GM21786 (cell line): ENCODE data around the gene INHBE.
"Not testable (repeated sequence)": the region's sequence is repeated elsewhere in the genome, so short reads cannot be mapped to it uniquely, and the experiment has no call there.

Experiments used
- ATAC-seq: cut with Tn5 transposase; IDR thresholded peaks from one replicate; pipeline ENCODE4 v1.9.1; 2021; ENCODE audit not compliant: unreplicated experiment

The INHBE gene

DNA sequence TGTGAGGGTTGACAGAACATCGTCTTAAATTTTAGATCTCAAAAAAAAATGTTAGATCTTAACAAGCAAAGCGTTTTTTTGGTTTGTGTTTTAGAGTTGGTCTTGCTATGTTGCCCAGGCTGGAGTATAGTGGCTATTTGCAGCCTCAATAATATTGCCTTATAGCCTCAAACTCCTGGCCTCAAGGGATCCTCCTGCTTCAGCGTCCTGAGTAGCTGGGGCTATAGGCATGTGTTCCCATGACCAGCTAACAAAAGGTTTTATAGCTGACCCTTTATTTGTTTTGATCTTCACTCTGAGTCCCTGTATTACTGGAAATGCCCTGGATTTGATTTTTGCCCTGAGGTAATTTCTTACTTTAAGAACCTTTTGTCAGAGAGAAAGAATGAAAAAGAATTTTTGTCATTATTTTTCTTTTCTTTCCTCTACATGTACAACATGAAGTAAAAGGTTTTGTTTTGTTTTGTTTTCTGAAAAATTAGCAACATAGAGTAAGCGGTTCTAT, 15.3 kb upstream of the INHBE start:
- ATAC-seq: no peak

DNA sequence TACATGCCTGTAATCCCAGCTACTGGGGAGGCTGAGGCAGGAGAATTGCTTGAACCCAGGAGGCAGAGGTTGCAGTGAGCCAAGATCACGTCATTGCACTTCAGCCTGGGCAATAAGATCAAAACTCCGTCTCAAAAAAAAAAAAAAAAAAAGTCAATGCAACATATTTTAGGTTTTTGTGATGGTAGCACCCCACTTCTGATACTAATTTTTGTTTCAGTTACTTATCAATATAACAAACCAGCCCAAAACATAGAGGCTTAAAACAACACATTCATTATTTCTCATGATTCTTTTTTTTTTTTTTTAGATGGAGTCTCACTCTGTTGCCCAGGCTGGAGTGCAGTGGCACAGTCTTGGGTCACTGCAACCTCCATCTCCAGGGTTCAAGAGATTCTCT, 13.7 kb upstream of the INHBE start:
- not testable (repeated sequence) for ATAC-seq

DNA sequence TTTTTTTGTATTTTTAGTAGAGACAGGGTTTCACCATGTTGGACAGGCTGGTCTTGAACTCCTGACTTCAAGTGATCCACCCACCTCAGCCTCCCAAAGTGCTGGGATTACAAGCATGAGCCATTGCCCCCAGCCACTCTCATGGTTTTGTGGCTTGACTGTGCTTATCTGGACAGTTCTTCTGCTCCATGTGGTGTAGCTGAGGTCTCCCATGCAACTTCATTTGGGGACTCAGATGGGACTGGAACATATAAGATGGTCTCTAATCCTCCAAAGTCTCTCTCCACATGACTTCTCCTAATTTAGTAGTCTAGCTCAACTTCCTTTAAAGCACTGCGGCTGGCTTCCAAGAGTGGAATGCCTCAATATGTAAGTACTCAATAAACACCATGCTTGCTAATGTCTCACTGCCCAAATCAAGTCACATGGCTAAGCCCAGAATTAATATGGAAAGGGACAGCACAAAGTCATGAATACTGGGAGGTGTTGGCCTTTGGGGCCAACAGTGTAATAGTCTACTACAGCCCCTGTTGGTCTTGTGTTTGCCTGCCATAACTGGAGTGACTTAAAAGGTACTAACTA, 13.2 kb upstream of the INHBE start:
- ATAC-seq: no peak

DNA sequence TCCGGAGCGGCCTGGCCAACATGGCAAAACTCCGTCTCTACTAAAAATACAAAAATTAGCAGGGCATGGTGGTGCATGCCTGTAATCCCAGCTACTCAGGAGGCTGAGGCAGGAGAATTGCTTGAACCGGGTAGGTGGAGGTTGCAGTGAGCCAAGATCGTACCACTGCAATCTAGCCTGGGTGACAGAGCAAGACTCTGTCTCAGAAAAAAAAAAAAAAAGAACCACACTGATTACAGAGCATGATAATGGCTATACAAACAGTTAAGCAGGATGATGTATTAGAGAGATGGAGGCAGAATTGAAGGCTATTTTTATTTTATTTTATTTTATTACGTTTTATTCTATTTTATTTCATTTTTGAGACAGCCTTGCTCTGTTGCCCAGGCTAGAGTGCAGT, 10.8 kb upstream of the INHBE start:
- not testable (repeated sequence) for ATAC-seq

DNA sequence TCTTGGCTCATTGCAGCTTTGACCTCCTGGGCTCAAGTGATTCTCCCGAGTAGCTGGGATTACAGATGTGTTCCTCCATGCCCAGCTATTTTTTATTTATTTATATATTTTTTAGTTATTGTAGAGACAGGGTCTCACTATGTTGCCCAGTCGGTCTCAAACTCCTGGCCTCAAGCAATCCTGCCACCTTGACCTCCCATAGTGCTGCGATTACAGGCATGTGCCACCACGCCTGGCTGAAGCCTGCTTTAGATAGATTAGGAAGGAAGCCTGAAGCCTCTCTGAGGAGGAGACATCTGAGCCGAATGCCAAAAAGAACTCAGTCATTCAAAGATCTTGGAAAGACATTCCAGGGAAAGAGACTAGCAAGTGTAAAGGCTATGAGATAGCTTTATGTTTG, 10.4 kb upstream of the INHBE start:
- no peak for ATAC-seq

DNA sequence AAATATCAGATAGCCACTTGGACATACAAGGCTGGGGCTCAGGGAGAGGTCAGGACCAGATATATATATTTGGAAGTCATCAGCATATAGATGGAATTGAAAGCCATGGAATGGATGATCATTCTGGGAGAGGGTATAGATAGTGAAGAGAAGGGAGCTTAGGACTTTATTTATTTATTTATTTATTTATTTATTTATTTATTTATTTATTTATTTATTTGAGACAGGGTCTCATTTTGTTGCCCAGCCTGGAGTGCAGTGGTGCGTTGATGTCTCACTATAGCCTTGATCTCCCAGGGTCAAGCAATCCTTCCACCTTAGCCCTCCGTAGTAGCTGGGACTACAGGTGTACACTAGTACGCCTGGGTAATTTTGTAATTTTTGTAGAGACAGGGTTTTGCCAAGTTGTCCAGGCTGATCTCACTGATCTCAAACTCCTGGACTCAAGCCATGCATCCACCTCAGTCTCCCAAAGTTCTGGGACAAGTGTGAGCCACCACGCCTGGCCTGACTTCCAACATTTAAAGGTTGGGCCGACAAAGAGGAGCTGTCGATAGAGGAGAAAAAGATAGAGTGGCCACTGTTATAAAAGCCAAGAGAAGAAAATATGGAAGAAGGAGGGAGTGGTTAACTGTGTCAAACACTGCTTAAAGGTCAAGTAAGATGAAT, 8.7 kb upstream of the INHBE start:
- no peak for ATAC-seq

DNA sequence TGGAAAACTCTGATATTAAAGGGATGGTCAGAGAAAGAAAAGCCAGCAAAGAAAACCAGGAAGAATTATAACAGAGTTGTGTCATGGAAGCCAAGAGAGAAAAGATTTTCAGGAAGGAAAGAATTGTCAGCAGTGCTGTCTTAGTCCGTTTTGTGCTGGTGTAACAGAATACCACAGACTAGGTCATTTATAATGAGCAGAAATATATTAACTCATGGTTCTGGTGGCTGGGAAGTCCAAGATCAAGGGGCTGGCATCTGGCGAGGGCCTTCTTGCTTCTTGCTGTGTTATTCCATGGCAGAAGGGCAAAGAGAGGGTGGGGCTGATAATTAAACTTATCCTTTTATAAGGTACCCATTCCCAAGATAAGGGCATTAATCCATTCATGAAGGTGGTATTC, 6.4 kb upstream of the INHBE start:
- no peak for ATAC-seq

DNA sequence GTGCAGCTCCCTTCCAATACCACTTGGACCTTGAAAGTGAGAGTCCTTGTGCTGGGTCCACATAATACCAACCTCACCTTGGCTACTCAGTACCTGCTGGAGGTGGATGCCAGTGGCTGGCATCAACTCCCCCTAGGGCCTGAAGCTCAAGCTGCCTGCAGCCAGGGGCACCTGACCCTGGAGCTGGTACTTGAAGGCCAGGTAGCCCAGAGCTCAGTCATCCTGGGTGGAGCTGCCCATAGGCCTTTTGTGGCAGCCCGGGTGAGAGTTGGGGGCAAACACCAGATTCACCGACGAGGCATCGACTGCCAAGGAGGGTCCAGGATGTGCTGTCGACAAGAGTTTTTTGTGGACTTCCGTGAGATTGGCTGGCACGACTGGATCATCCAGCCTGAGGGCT, 5.7 kb upstream of the INHBE start:
- ATAC-seq: no peak

DNA sequence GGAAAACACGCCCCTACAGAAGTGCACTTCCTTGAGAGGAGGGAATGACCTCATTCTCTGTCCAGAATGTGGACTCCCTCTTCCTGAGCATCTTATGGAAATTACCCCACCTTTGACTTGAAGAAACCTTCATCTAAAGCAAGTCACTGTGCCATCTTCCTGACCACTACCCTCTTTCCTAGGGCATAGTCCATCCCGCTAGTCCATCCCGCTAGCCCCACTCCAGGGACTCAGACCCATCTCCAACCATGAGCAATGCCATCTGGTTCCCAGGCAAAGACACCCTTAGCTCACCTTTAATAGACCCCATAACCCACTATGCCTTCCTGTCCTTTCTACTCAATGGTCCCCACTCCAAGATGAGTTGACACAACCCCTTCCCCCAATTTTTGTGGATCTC, 5.0 kb upstream of the INHBE start:
- ATAC-seq: no peak

DNA sequence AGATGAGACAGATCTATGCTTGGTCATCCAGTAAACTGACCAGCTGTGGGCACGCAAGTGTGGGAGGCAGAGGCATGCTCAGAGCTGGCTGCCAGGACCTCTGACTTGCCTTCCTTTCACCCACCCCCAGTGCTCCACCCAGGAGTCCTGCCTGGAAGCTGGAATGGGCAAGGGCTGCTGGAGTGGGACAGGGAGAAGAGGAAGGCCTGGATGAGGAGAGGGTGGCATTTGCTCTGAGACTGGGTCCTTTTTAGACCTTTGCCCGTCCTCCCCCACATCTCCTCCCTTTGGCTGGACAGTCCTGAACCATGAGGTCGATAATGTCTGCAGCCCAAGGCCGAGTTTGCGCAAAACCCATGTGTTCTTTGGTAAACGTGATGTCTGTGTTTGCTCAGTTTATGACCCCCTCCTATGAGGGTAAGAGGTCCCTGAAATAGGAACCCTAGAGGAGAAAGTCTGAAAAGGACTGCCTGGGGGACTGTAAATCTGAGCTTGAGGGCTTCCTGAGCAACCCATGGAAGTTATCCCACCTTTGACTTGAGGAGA, 3.8 kb upstream of the INHBE start:
- no peak for ATAC-seq

DNA sequence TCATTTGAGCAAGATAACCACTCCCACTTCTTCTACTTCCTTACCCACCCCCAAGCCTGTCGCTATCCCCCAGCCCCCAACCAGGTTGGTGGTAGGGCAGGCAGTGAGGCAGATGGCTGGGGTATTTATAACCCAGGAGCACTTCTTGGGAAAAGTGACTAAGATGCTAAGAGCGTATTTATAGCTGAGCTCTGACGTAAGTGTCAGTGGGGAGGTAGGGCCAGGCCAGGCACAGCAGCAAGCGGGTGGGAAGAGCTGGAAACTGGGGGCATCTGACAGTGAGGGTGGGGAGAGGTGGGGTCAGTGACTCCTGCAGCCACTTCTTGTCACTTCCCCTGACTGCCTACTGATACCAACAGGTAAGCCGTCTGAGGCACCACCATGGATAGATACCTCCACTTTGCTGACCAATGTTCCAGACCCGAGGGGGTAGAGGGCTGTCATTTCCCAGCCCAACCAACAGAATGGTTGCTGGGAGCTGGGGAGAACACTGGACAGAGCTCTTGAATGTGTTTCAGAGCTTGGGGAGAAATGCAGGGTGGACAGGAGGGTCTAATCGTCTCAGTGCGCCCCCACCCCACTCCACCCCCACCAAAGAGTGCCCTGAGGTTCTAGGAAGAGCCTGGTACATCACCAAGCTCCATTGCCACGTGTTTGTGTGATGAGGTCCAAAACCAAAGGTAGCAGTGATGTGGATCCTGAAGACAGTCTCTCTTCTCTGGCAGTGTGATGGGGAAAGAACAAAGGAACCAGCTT, 2.7 kb upstream of the INHBE start:
- peak; percentile 2 for ATAC-seq

DNA sequence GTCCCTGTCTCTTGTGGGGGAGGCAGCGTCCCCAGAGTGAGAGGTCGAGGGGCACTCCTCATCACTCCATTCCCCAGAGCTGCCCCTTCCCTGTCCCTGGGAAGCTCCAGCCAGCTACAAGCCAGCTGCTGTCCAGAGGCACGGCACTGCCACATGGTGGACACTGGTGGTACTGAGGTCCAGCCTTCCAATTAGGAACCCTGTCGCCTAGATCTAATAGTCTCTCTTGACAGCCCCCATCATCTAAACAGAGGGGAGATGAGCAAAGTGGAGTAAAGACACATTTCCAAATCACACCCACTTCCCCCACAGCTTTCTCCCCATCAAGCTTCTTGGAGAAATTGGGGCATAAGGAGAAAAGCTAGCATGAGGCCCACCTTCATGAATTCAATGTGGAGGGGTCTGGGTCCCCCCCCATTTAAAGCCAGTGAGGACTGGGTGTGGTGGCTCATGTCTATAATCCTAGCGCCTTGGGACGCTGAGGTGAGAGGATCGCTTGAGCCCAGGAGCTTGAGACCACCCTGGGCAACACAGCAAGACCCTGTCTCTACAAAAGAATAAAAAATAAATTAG, 2.1 kb upstream of the INHBE start:
- ATAC-seq: peak; percentile 48

DNA sequence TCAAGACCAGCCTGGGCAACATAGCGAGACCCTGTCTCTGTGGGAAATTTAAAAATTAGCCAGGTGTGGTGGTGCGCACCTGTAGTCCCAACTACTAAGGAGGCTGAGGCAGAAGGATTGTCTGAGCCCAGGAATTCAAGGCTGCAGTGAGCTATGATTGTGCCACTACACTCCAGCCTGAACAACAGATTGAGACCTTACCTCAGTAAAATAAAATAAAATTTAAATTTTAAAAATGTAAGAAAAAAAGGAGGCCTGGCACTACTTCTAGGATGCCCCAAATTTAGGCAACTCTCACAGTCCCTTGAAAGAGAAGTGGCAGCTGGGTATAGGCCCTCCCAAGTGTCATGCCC, 918 bp upstream of the INHBE start:
- no peak for ATAC-seq

DNA sequence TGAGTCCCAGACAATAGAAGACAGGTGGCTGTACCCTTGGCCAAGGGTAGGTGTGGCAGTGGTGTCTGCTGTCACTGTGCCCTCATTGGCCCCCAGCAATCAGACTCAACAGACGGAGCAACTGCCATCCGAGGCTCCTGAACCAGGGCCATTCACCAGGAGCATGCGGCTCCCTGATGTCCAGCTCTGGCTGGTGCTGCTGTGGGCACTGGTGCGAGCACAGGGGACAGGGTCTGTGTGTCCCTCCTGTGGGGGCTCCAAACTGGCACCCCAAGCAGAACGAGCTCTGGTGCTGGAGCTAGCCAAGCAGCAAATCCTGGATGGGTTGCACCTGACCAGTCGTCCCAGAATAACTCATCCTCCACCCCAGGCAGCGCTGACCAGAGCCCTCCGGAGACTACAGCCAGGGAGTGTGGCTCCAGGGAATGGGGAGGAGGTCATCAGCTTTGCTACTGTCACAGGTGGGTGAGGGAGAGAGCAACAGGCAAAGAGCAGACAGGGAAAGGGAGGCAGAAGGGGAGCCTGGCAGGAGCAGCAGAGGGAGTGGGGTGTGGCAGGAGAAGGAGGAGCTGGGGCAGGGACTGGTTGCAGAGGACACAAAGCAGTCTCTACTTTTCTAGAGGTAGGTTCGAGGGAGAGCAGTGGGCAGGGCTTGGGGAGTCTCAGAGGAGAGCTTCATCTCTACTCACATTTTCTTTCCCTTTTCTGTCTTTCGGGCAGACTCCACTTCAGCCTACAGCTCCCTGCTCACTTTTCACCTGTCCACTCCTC, 452 bp downstream of the INHBE start:
- no peak for ATAC-seq

DNA sequence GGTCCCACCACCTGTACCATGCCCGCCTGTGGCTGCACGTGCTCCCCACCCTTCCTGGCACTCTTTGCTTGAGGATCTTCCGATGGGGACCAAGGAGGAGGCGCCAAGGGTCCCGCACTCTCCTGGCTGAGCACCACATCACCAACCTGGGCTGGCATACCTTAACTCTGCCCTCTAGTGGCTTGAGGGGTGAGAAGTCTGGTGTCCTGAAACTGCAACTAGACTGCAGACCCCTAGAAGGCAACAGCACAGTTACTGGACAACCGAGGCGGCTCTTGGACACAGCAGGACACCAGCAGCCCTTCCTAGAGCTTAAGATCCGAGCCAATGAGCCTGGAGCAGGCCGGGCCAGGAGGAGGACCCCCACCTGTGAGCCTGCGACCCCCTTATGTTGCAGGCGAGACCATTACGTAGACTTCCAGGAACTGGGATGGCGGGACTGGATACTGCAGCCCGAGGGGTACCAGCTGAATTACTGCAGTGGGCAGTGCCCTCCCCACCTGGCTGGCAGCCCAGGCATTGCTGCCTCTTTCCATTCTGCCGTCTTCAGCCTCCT, 1.1 kb downstream of the INHBE start:
- ATAC-seq: peak; percentile 28

DNA sequence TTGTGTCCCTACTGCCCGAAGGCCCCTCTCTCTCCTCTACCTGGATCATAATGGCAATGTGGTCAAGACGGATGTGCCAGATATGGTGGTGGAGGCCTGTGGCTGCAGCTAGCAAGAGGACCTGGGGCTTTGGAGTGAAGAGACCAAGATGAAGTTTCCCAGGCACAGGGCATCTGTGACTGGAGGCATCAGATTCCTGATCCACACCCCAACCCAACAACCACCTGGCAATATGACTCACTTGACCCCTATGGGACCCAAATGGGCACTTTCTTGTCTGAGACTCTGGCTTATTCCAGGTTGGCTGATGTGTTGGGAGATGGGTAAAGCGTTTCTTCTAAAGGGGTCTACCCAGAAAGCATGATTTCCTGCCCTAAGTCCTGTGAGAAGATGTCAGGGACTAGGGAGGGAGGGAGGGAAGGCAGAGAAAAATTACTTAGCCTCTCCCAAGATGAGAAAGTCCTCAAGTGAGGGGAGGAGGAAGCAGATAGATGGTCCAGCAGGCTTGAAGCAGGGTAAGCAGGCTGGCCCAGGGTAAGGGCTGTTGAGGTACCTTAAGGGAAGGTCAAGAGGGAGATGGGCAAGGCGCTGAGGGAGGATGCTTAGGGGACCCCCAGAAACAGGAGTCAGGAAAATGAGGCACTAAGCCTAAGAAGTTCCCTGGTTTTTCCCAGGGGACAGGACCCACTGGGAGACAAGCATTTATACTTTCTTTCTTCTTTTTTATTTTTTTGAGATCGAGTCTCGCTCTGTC, 1.8 kb downstream of the INHBE start:
- ATAC-seq: no peak

DNA sequence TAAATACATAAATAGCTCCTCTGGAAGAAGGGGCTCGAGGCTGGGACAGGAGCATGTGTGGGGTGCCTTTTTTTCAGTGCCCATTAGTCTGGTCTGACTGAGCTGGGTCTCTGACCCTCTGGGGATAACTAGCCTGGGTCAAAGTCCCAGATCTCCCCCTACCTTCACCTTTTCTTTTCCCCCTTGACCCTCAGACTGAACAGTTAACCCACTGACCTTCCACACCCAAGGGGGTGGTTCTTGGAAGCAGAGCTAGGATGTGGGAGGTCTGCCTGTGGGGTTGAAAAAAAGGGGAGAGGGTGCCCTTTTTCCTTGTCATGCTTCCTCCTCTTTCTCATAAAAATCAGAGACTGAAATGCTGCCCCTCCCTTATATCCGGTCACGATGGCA, 3.6 kb downstream of the INHBE start:
- ATAC-seq: no peak

DNA sequence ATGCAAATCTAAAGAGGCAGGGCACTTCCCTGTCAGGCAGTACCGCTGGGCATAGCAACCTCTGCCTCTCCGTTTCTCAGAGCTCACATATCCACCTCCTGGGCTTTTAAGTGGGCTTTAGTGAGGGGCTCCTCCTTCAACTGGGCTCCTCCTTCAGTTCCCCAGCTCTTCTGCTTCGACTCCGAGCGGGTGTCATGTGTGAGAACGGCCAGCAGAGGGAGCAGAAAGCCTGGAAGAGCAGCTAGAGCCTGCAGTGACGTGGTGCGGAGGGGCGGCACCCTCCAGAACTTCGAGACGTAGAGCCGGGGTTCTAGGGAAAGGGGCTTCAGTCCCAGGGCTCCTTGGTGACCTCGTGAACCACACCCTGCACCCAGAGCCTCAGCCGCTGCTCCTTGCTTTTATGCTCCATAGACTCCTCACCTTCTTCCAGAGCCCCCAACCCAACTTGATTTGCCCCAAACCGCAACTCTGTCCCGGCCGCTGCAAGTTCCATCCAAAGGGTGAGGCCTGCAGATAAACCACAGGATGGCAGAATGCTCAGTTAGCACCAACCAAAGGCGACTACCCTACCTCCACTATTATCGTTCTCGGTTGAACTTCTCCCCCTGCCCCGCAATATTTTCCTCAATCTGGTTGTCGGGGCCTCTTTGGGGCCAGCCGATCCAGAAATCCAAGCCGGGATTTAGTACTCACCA, 4.1 kb downstream of the INHBE start:
- ATAC-seq: peak; percentile 38

DNA sequence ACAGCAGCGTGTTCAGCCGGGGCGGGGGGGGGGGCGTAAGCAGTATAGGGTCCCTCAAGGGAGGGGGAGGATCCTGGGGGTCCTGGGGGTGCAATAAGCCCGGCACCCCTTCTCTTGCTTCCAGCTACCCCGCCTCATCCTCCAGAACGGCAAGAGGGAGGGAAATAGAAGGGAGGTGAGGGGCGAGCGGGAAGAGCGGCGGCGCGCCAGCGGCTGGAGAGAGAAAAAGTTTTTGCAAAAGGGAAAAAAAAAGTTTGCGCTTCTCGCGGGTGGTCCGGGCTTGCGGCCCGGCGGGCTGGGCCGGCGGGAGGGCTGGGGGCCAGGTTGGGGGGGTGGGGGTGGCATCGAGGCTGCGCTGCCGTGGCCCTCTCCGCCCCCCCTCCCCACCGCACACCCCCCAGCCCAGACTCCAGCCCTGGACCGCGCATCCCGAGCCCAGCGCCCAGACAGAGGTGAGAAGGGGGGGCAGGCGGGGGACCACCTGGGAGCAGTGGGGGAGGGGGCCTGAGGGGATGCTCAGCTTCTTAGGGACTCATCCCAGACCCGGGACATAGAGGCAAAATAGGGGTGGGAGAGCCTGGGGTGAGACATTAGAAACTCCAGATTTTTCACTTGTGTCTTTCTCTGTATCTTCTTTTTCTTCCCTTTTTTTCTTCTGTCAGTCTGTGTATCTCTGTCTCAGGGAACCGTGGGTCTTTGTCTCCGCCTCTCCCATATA, 4.8 kb downstream of the INHBE start, which contains the start of gene GLI1:
TSS of gene GLI1 (plus strand) at position 36 of the 718 bp plus-strand sequence. CDS start 3,907 bp downstream, outside the sequence.
- no peak for ATAC-seq
